ENCODE results near the gene SIRT3. TPM values are rescaled to one million over a fixed set of nuclear protein-coding genes. Genes with fewer than 3 reads are reported as not detected.

SIRT3 gene
- total RNA-seq, 1 donor from 2014 or later: 18.5 TPM

DNA sequence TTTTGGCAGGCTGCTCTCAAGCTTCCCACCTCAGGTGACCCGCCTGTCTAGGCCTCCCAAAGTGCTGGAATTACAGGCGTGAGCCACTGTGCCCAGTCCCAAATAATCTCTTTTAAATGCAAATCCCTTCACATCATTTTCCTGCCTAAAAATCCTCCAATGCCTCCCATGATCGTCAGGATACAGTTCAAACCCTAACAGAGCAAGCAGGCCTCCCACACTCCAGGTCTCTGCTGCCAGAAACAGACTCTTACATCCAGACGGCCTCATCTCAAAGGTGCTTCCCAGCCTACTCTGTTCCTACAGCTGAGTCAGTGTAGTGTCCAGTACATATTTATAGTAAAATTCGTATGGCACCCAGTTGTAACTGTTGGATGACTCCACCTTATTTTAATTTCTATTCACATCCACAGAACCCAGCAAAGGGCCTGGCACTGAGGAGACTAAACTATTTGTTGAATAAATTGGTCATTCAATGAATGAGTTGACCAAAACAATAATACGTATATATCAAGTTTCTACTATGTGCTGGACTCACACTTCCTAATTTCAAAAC is 8.2 kb downstream of the SIRT3 start:
- DNase-seq (ENCODE audit: low spot score): no peak
- no peaks in the 10 kb centered on the region for H3K9me3 Mint-ChIP-seq (ENCODE audit: low read depth)
- H3K27me3 Mint-ChIP-seq (ENCODE audit: low read depth): no peaks in the 10 kb centered on the region
- TF ChIP-seq, protein P1, sequence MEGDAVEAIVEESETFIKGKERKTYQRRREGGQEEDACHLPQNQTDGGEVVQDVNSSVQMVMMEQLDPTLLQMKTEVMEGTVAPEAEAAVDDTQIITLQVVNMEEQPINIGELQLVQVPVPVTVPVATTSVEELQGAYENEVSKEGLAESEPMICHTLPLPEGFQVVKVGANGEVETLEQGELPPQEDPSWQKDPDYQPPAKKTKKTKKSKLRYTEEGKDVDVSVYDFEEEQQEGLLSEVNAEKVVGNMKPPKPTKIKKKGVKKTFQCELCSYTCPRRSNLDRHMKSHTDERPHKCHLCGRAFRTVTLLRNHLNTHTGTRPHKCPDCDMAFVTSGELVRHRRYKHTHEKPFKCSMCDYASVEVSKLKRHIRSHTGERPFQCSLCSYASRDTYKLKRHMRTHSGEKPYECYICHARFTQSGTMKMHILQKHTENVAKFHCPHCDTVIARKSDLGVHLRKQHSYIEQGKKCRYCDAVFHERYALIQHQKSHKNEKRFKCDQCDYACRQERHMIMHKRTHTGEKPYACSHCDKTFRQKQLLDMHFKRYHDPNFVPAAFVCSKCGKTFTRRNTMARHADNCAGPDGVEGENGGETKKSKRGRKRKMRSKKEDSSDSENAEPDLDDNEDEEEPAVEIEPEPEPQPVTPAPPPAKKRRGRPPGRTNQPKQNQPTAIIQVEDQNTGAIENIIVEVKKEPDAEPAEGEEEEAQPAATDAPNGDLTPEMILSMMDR (IDR thresholded peaks at IDR 0.05): no peak
- peaks cover 3% of the 10 kb centered on the region for H3K36me3 Mint-ChIP-seq (ENCODE audit: low read depth)
- no peak overlapping the region for H3K4me3 Mint-ChIP-seq (ENCODE audit: unreplicated experiment)
- H3K27ac Mint-ChIP-seq (ENCODE audit: unreplicated experiment): no peak overlapping the region
- peaks cover 4% of the 10 kb centered on the region for H3K4me1 Mint-ChIP-seq (ENCODE audit: low read depth)

GRCh38 chr11:225734-226453 is 10.2 kb downstream of the SIRT3 start:
- Mint-ChIP-seq H3K36me3 (ENCODE audit: low read depth) (peaks cover 9% of the 10 kb centered on the region), H3K4me3 (ENCODE audit: unreplicated experiment) (no peak overlapping the region), H3K27me3 (ENCODE audit: low read depth) (no peaks in the 10 kb centered on the region), H3K27ac (ENCODE audit: unreplicated experiment) (no peak overlapping the region), H3K9me3 (ENCODE audit: low read depth) (no peaks in the 10 kb centered on the region), H3K4me1 (ENCODE audit: low read depth) (peaks cover 4% of the 10 kb centered on the region)
- TF ChIP-seq, protein P1 (IDR thresholded peaks at IDR 0.05): no peak
- no peak for DNase-seq (ENCODE audit: low spot score)

DNA sequence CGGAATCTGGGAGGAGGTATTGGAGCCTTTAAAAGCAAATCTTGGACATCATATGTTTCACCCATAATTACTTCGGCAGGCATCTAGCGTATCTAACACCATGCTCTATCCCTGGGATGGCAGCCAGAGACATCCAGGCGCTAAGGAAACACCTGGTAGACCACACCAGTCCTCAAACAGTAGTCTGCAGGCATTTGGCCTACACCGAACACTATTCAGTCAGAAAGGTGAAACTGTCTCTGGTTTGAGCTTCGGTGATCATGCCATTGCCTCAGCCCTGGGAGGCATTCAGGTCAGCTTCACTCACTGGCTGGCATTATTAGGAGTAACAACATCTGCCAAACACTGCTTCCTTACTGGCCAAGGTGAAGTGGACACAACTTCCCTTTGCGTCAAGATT is 11.7 kb downstream of the SIRT3 start:
- H3K4me1 Mint-ChIP-seq (ENCODE audit: low read depth): peaks cover 4% of the 10 kb centered on the region
- no peak overlapping the region for H3K4me3 Mint-ChIP-seq (ENCODE audit: unreplicated experiment)
- no peaks in the 10 kb centered on the region for H3K27me3 Mint-ChIP-seq (ENCODE audit: low read depth)
- no peak overlapping the region for H3K27ac Mint-ChIP-seq (ENCODE audit: unreplicated experiment)
- H3K36me3 Mint-ChIP-seq (ENCODE audit: low read depth): peaks cover 10% of the 10 kb centered on the region
- no peaks in the 10 kb centered on the region for H3K9me3 Mint-ChIP-seq (ENCODE audit: low read depth)
- TF ChIP-seq, protein P1 (IDR thresholded peaks at IDR 0.05): no peak
- no peak for DNase-seq (ENCODE audit: low spot score)

GRCh38 chr11:223884-224283 is 12.3 kb downstream of the SIRT3 start:
- TF ChIP-seq, protein P1 (IDR thresholded peaks at IDR 0.05): no peak
- Mint-ChIP-seq H3K9me3 (ENCODE audit: low read depth) (no peaks in the 10 kb centered on the region), H3K27ac (ENCODE audit: unreplicated experiment) (no peak overlapping the region), H3K4me3 (ENCODE audit: unreplicated experiment) (no peak overlapping the region), H3K36me3 (ENCODE audit: low read depth) (peaks cover 14% of the 10 kb centered on the region), H3K27me3 (ENCODE audit: low read depth) (no peaks in the 10 kb centered on the region), H3K4me1 (ENCODE audit: low read depth) (peaks cover 4% of the 10 kb centered on the region)
- no peak for DNase-seq (ENCODE audit: low spot score)

DNA sequence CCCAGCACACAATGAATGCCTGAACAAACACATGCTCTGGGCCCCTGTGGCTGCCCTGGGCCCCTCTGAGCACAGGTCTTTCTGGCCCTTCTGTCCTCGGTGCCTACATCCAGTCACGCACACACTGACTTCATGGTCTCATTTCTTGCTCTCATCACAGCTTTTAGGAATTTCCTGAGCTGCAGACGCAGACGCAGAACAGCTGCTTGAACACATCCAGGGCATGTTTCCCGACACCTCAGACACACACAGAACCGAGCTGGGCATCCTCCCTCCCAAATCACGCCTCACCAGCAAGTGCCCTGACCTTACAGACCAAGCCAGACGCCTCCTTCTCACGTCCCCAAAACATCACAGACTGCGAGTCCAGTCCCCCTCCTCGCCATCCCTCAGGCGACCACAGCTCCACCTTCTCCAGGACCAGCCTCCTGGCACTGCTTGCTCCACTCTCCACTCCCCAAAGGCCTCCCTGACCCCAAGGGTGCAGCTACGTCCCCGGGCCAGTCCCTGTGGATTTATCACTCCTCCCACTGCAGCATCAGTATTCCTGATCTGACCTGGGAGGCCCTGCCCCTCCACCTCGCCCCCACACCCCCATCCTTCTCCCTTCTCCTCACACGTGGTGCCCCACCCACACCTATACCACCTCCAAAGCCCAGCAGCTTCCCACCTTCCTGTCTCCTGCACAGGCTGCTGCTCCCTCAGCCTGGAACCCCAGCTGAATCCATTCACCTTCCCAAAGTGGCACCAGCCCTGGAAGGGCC is 12.9 kb downstream of the SIRT3 start:
- DNase-seq (ENCODE audit: low spot score): no peak
- H3K27me3 Mint-ChIP-seq (ENCODE audit: low read depth): no peaks in the 10 kb centered on the region
- H3K4me3 Mint-ChIP-seq (ENCODE audit: unreplicated experiment): no peak overlapping the region

More for the DNA sequence above, 12.9 kb downstream of the SIRT3 start:
- H3K36me3 Mint-ChIP-seq (ENCODE audit: low read depth): peaks cover 16% of the 10 kb centered on the region
- H3K4me1 Mint-ChIP-seq (ENCODE audit: low read depth): peaks cover 4% of the 10 kb centered on the region
- H3K27ac Mint-ChIP-seq (ENCODE audit: unreplicated experiment): peak overlapping the region; percentile 32
- no peaks in the 10 kb centered on the region for H3K9me3 Mint-ChIP-seq (ENCODE audit: low read depth)
- TF ChIP-seq, protein P1 (IDR thresholded peaks at IDR 0.05): no peak
